ENCODE data around the gene JUND.
"Not testable (repeated sequence)": the region's sequence is repeated elsewhere in the genome, so short reads cannot be mapped to it uniquely, and the experiment has no call there.

The JUND gene

DNA sequence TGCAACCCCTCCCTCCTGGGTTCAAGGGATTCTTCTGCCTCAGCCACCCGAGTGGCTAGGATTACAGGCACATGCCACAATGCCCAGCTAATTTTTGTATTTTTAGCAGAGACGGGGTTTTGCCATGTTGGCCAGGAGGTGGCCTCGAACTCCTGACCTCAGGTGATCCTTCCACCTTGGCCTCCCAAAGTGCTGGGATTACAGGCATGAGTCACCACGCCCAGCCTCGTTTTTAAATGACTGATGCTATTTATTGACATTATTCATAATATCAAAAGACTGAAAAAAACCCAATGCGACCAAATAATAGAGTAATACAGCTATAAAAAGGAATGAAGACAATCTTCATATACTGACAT, 42.9 kb upstream of the JUND start:
- not testable (repeated sequence) for H2BK5ac ChIP-seq (ENCODE audit: low read length); H3K4me2 ChIP-seq (ENCODE audit: low read length); H4K8ac ChIP-seq (ENCODE audit: low read depth, low read length); H2BK120ac ChIP-seq (ENCODE audit: low read depth, low read length); H3K4ac ChIP-seq (ENCODE audit: low read depth, low read length); H2AK5ac ChIP-seq (ENCODE audit: low read length); H3K9ac ChIP-seq (ENCODE audit: low read length); H4K5ac ChIP-seq (ENCODE audit: low read length); H3K23ac ChIP-seq (ENCODE audit: low read length); DNase-seq; H3K27me3 ChIP-seq (ENCODE audit: insufficient read depth, low read length, poor library complexity); H3K4me3 ChIP-seq (ENCODE audit: low read length); H3K27ac ChIP-seq (ENCODE audit: low read depth, low read length); H3K18ac ChIP-seq (ENCODE audit: low read length); H3K56ac ChIP-seq (ENCODE audit: low read length); H3K36me3 ChIP-seq (ENCODE audit: control insufficient read depth, insufficient read depth, low read length); H2BK15ac ChIP-seq (replicated peaks; ENCODE audit: low read depth)
- peaks cover 17% of the 10 kb centered on the region for H3K79me1 ChIP-seq (ENCODE audit: low read length)
- no CpG with 5 or more reads among the region's 6 CpGs for WGBS (ENCODE audit: extremely low coverage, insufficient coverage, low lambda C conversion rate)
- peaks cover 31% of the 10 kb centered on the region for H3K79me2 ChIP-seq (ENCODE audit: control insufficient read depth, insufficient read depth, low read length)
- peaks cover 10% of the 10 kb centered on the region for H3K4me1 ChIP-seq (ENCODE audit: control insufficient read depth, low read depth, low read length)

DNA sequence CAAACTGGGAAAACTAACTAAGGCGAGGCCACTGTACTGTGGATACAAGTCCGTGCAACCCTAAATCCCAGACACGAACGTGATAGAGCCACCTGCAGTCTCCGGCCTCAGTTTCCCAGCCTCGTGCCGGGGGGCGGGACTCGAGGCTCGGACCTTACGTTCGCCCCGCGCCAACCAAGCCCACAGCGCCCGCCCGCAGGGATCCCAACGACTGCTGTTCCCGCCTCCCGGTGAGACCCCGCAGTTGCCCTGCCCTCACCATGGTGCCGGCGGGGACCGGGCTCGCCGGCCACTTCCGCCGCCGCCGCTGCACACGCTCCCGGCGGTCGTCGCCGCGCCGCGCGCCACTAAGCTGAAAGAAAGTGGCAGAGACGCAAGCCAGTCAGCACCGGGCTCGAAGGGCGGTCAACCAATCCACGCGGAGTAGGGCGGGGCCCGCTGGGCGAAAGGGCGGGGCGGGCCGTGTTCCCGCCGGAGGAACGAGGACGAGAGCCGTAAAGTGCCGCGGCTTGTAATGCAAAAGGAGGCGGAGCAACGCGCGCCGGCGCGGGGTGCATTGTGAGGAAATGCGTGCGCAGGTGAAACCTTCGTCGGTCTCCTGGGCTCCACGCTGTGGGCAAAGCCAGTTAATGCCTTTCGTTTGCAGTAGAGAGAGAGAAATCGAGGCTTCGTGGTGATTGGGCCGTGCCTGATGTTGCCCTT, 41.5 kb upstream of the JUND start, which contains the start of gene LSM4:
LSM4 (minus strand) TSS at position 318 of the 702 bp plus-strand sequence; CDS start at position 262, 56 bp downstream.
- Histone ChIP-seq H3K9ac (ENCODE audit: low read length) (peak within 1 kb of the TSS; percentile 98), H3K23ac (ENCODE audit: low read length) (no peak within 1 kb of the TSS), H2AK5ac (ENCODE audit: low read length) (peak within 1 kb of the TSS; percentile 31), H2BK5ac (ENCODE audit: low read length) (peak within 1 kb of the TSS; percentile 72), H4K5ac (ENCODE audit: low read length) (peak within 1 kb of the TSS; percentile 60), H3K4me1 (ENCODE audit: control insufficient read depth, low read depth, low read length) (peaks cover 8% of the 10 kb centered on the region), H3K56ac (ENCODE audit: low read length) (peak within 1 kb of the TSS; percentile 96), H3K27me3 (ENCODE audit: insufficient read depth, low read length, poor library complexity) (no peaks in the 10 kb centered on the region), H3K4me3 (ENCODE audit: low read length) (peak within 1 kb of the TSS; percentile 82), H3K27ac (ENCODE audit: low read depth, low read length) (peak within 1 kb of the TSS; percentile 86), H3K79me1 (ENCODE audit: low read length) (peaks cover 21% of the 10 kb centered on the region), H3K4ac (ENCODE audit: low read depth, low read length) (peak within 1 kb of the TSS; percentile 95), H3K4me2 (ENCODE audit: low read length) (peak within 1 kb of the TSS; percentile 59), H3K79me2 (ENCODE audit: control insufficient read depth, insufficient read depth, low read length) (peaks cover 36% of the 10 kb centered on the region), H3K36me3 (ENCODE audit: control insufficient read depth, insufficient read depth, low read length) (no peaks in the 10 kb centered on the region), H2BK120ac (ENCODE audit: low read depth, low read length) (no peak within 1 kb of the TSS), H3K18ac (ENCODE audit: low read length) (peak within 1 kb of the TSS; percentile 75), H2BK15ac (replicated peaks; ENCODE audit: low read depth) (no peak within 1 kb of the TSS), H4K8ac (ENCODE audit: low read depth, low read length) (peak within 1 kb of the TSS; percentile 31)
- WGBS (ENCODE audit: extremely low coverage, insufficient coverage, low lambda C conversion rate), result no CpG with 5 or more reads among the region's 75 CpGs
- DNase-seq, result peak; percentile 99

DNA sequence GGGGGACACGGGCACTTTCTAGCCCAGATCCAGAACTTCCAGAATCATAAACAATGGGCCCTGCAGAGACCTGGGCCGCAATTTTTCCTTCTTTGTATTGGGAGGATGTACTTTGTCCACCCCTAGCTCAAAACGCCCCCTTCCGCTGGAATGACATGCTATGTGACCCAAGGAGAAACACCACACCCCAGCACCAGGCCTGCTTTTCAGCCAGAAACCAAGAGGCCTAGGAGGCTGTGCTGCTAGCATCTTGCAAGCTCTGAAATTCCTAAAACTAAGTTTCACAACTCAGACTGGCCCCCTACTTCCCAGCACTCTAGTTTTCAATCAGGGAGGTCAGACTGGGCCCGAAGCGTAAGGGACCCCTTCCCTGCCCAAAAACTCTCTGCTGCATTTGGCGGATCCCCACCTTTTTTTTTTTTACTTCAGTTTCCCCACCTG, 40.9 kb upstream of the JUND start:
- Histone ChIP-seq H3K4ac (ENCODE audit: low read depth, low read length) (peak overlapping the region; percentile 95), H3K27me3 (ENCODE audit: insufficient read depth, low read length, poor library complexity) (no peaks in the 10 kb centered on the region), H4K8ac (ENCODE audit: low read depth, low read length) (peak overlapping the region; percentile 31), H4K5ac (ENCODE audit: low read length) (peak overlapping the region; percentile 60), H2AK5ac (ENCODE audit: low read length) (peak overlapping the region; percentile 31), H2BK15ac (replicated peaks; ENCODE audit: low read depth) (no peak overlapping the region), H3K79me2 (ENCODE audit: control insufficient read depth, insufficient read depth, low read length) (peaks cover 38% of the 10 kb centered on the region), H3K36me3 (ENCODE audit: control insufficient read depth, insufficient read depth, low read length) (no peaks in the 10 kb centered on the region), H2BK5ac (ENCODE audit: low read length) (peak overlapping the region; percentile 72), H2BK120ac (ENCODE audit: low read depth, low read length) (no peak overlapping the region), H3K23ac (ENCODE audit: low read length) (no peak overlapping the region), H3K79me1 (ENCODE audit: low read length) (peaks cover 23% of the 10 kb centered on the region), H3K4me3 (ENCODE audit: low read length) (peak overlapping the region; percentile 82), H3K4me1 (ENCODE audit: control insufficient read depth, low read depth, low read length) (peaks cover 8% of the 10 kb centered on the region), H3K9ac (ENCODE audit: low read length) (peak overlapping the region; percentile 98), H3K56ac (ENCODE audit: low read length) (peak overlapping the region; percentile 96), H3K4me2 (ENCODE audit: low read length) (peak overlapping the region; percentile 49), H3K18ac (ENCODE audit: low read length) (peak overlapping the region; percentile 75), H3K27ac (ENCODE audit: low read depth, low read length) (peak overlapping the region; percentile 65)
- no CpG with 5 or more reads among the region's 7 CpGs for WGBS (ENCODE audit: extremely low coverage, insufficient coverage, low lambda C conversion rate)
- peak; percentile 83 for DNase-seq

DNA sequence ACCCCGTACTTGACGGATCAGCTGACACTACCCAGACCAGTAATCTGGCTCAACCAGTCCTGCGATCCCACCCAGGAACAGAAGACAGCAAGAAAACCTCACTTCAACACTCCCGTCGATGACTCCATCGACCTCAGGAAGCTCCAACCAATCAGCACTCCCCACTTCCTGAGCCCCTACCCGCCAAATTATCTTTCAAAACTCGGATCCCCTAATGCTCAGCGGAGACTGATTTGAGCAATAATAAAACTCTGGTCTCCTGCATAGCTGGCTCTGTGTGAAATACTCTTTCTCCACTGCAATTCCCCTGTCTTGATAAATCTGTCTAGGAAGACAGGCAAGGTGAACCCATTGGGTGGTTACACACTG, 40.3 kb upstream of the JUND start:
- Histone ChIP-seq H3K9ac (ENCODE audit: low read length) (peak overlapping the region; percentile 98), H2BK15ac (replicated peaks; ENCODE audit: low read depth) (no peak overlapping the region), H3K79me2 (ENCODE audit: control insufficient read depth, insufficient read depth, low read length) (peaks cover 38% of the 10 kb centered on the region), H3K4me2 (ENCODE audit: low read length) (peak overlapping the region; percentile 49), H4K5ac (ENCODE audit: low read length) (peak overlapping the region; percentile 60), H3K27ac (ENCODE audit: low read depth, low read length) (no peak overlapping the region), H2BK5ac (ENCODE audit: low read length) (peak overlapping the region; percentile 32), H2BK120ac (ENCODE audit: low read depth, low read length) (no peak overlapping the region), H2AK5ac (ENCODE audit: low read length) (peak overlapping the region; percentile 31), H3K18ac (ENCODE audit: low read length) (peak overlapping the region; percentile 22), H3K79me1 (ENCODE audit: low read length) (peaks cover 23% of the 10 kb centered on the region), H3K23ac (ENCODE audit: low read length) (no peak overlapping the region), H3K56ac (ENCODE audit: low read length) (peak overlapping the region; percentile 96), H3K4me1 (ENCODE audit: control insufficient read depth, low read depth, low read length) (peaks cover 8% of the 10 kb centered on the region), H3K4ac (ENCODE audit: low read depth, low read length) (peak overlapping the region; percentile 66), H3K27me3 (ENCODE audit: insufficient read depth, low read length, poor library complexity) (no peaks in the 10 kb centered on the region), H3K36me3 (ENCODE audit: control insufficient read depth, insufficient read depth, low read length) (no peaks in the 10 kb centered on the region), H4K8ac (ENCODE audit: low read depth, low read length) (no peak overlapping the region), H3K4me3 (ENCODE audit: low read length) (peak overlapping the region; percentile 82)
- WGBS (ENCODE audit: extremely low coverage, insufficient coverage, low lambda C conversion rate), result no CpG with 5 or more reads among the region's 9 CpGs
- no peak for DNase-seq

DNA sequence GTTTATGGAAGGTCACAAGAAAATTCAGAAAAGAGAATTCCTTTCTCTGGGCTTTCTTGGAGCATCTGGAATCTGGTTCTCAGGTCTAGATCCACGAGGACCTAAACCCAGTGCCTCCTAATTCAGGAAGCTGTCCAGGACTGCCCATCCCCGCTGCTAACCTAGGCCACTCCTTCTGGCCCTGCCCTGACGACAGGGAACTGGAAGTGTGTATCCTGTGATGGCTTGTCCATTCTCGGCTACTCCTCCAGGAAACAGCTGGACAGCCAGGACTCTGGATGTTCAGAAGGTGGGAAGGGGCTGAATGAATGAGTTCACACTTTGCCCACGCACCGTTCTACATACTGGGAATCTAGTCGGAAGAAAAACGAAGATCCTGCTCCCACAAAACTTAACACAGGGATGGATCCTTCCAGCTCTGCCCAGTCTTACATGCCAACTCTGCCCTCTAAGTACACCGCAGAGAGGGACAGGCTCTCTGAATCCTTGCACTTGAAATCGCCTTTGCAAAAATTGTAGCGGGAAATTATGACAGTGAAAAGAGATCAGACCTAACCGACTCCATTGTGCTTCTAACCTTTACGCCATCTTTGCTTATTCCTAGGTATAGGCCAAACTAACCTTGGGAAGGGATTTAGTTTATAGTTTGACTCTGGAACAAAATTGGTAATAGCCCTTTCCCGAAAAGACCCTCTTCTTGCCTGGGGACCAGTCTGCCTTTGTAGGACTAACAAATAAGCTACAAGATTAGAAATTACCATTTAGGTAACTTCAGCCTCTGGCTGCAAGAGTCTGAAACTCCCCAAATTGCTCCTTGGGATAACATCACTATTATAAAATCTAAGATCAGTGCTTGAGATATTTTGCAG, 39.7 kb upstream of the JUND start:
- H3K56ac ChIP-seq (ENCODE audit: low read length), result peak overlapping the region; percentile 96
- H2AK5ac ChIP-seq (ENCODE audit: low read length), result no peak overlapping the region
- H3K27me3 ChIP-seq (ENCODE audit: insufficient read depth, low read length, poor library complexity), result no peaks in the 10 kb centered on the region
- peaks cover 38% of the 10 kb centered on the region for H3K79me2 ChIP-seq (ENCODE audit: control insufficient read depth, insufficient read depth, low read length)
- H3K27ac ChIP-seq (ENCODE audit: low read depth, low read length), result no peak overlapping the region
- H2BK120ac ChIP-seq (ENCODE audit: low read depth, low read length), result no peak overlapping the region
- no peak overlapping the region for H2BK5ac ChIP-seq (ENCODE audit: low read length)
- H3K4me1 ChIP-seq (ENCODE audit: control insufficient read depth, low read depth, low read length), result peaks cover 8% of the 10 kb centered on the region
- DNase-seq, result no peak
- no peak overlapping the region for H3K4ac ChIP-seq (ENCODE audit: low read depth, low read length)
- no peak overlapping the region for H3K18ac ChIP-seq (ENCODE audit: low read length)
- no peak overlapping the region for H4K8ac ChIP-seq (ENCODE audit: low read depth, low read length)
- peak overlapping the region; percentile 98 for H3K9ac ChIP-seq (ENCODE audit: low read length)
- WGBS (ENCODE audit: extremely low coverage, insufficient coverage, low lambda C conversion rate), result no CpG with 5 or more reads among the region's 14 CpGs
- H3K36me3 ChIP-seq (ENCODE audit: control insufficient read depth, insufficient read depth, low read length), result no peaks in the 10 kb centered on the region
- H3K79me1 ChIP-seq (ENCODE audit: low read length), result peaks cover 23% of the 10 kb centered on the region
- H2BK15ac ChIP-seq (replicated peaks; ENCODE audit: low read depth), result no peak overlapping the region
- H3K23ac ChIP-seq (ENCODE audit: low read length), result no peak overlapping the region
- H3K4me2 ChIP-seq (ENCODE audit: low read length), result no peak overlapping the region
- no peak overlapping the region for H3K4me3 ChIP-seq (ENCODE audit: low read length)
- H4K5ac ChIP-seq (ENCODE audit: low read length), result no peak overlapping the region
